ENCODE measurements around the gene GNAT2.

GNAT2 gene

GRCh38 chr1:109626682-109627408, 7.4 kb upstream of the GNAT2 start:
- no peak for DNase-seq

GRCh38 chr1:109625601-109626560, 6.5 kb upstream of the GNAT2 start:
- no peak for DNase-seq

GRCh38 chr1:109625176-109625575, 5.8 kb upstream of the GNAT2 start:
- DNase-seq: no peak

- DNase-seq: no peak
Observed at GRCh38 chr1:109624201-109625010, 5.0 kb upstream of the GNAT2 start.

GRCh38 chr1:109623601-109624161, 4.3 kb upstream of the GNAT2 start:
- no peak for DNase-seq

GRCh38 chr1:109622895-109623294, 3.5 kb upstream of the GNAT2 start:
- no peak for DNase-seq

GRCh38 chr1:109622137-109622892, 2.9 kb upstream of the GNAT2 start:
- no peak for DNase-seq

- DNase-seq: no peak
Observed at GRCh38 chr1:109621379-109622136, 2.1 kb upstream of the GNAT2 start.

- DNase-seq: peak; percentile 98
Observed at GRCh38 chr1:109620841-109621286, 1.4 kb upstream of the GNAT2 start.

GRCh38 chr1:109620401-109620791, 980 bp upstream of the GNAT2 start:
- DNase-seq: no peak

GRCh38 chr1:109618661-109619575, 498 bp downstream of the GNAT2 start:
- DNase-seq: no peak

GRCh38 chr1:109617291-109617801, 2.1 kb downstream of the GNAT2 start:
- DNase-seq: no peak

- no peak for DNase-seq
Observed at GRCh38 chr1:109616391-109616790, 3.0 kb downstream of the GNAT2 start.

- no peak for DNase-seq
Observed at GRCh38 chr1:109615879-109616278, 3.5 kb downstream of the GNAT2 start.

GRCh38 chr1:109613361-109614147, 5.9 kb downstream of the GNAT2 start:
- DNase-seq: no peak

- no peak for DNase-seq
Observed at GRCh38 chr1:109611308-109611990, 8.0 kb downstream of the GNAT2 start.

- DNase-seq: no peak
Observed at GRCh38 chr1:109610609-109611307, 8.7 kb downstream of the GNAT2 start.

- no peak for DNase-seq
Observed at GRCh38 chr1:109609881-109610280, 9.5 kb downstream of the GNAT2 start.
